HG02759 (cell line): ENCODE data around the gene RBBP6.
"Not testable (repeated sequence)": the region's sequence is repeated elsewhere in the genome, so short reads cannot be mapped to it uniquely, and the experiment has no call there.

Source experiments
- ATAC-seq: cut with Tn5 transposase; IDR thresholded peaks from one replicate; pipeline ENCODE4 v1.9.1; 2021; ENCODE audit warnings: mild to moderate bottlenecking, moderate library complexity; ENCODE audit not compliant: unreplicated experiment

RBBP6 gene

GRCh38 chr16:24555346-24555872, 16.0 kb downstream of the RBBP6 start:
- ATAC-seq: no peak

- ATAC-seq: no peak
Measured at GRCh38 chr16:24562811-24563210, 23.4 kb downstream of the RBBP6 start.

DNA sequence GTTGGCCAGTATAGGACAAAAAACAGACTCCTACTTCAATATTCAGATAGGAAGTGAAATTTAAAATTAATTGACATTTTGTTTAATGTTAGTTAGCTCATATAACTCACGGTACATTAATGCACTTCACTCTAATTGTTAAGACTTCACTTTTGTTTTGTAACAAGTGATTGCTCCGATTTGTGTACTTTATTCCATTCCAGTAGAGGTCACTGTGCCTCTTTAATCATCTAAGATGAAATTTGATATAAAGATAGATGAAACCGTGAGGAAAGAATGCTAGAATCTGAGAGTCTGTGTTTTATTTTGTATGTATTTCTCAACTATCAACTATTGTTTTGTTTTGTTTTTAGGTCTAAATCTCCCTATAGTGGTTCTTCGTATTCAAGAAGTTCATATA, 29.0 kb downstream of the RBBP6 start:
- ATAC-seq: no peak

- no peak for ATAC-seq
Measured at GRCh38 chr16:24571096-24571495, 31.7 kb downstream of the RBBP6 start.

- ATAC-seq: no peak
Measured at GRCh38 chr16:24572069-24572468, 32.7 kb downstream of the RBBP6 start.

- ATAC-seq: no peak
Measured at GRCh38 chr16:24573141-24573540, 33.8 kb downstream of the RBBP6 start.

DNA sequence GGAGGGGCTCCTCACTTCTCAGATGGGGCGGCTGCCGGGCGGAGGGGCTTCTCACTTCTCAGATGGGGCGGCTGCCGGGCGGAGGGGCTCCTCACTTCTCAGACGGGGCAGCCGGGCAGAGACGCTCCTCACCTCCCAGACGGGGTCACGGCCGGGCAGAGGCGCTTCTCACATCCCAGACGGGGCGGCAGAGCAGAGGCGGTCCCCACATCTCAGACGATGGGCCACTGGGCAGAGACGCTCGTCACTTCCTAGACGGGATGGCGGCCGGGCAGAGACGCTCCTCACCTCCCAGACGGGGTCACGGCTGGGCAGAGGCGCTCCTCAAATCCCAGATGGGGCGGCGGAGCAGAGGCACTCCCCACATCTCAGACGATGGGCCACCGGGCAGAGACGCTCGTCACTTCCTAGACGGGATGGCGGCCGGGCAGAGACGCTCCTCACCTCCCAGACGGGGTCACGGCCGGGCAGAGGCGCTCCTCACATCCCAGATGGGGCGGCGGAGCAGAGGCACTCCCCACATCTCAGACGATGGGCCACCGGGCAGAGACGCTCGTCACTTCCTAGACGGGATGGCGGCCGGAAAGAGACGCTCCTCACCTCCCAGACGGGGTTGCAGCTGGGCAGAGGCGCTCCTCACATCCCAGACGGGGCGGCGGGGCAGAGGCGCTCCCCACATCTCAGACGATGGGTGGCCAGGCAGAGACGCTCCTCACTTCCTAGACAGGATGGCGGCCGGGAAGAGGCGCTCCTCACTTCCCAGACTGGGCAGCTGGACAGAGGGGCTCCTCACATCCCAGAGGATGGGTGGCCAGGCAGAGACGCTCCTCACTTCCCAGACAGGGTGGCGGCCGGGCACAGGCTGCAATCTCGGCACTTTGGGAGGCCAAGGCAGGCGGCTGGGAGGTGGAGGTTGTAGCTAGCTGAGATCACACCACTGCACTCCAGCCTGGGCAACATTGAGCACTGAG, 35.4 kb downstream of the RBBP6 start:
- ATAC-seq: not testable (repeated sequence)

GRCh38 chr16:24575791-24576190, 36.4 kb downstream of the RBBP6 start:
- ATAC-seq: not testable (repeated sequence)

DNA sequence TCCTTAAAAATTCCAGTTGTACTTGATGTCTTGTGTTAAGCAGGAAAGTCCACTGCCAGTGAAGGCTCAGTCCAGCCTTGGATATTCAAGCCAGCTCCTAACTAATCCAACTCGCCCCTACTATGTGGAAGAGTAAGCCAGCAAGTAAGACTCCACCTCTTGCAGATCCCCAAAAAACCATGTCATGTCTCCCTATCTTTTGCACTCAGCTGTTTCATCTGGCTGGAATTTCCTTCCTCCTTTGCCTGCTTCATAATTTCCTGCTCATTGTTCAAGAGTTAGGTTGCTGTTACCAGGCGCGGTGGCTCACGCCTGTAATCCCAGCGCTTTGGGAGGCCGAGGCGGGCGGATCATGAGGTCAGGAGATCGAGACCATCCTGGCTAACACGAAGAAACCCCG, 37.8 kb downstream of the RBBP6 start:
- ATAC-seq: no peak

- ATAC-seq: no peak
Measured at GRCh38 chr16:24580665-24581064, 41.3 kb downstream of the RBBP6 start.

- no peak for ATAC-seq
Measured at GRCh38 chr16:24583494-24583893, 44.1 kb downstream of the RBBP6 start.

GRCh38 chr16:24589997-24590396, 50.6 kb downstream of the RBBP6 start:
- no peak for ATAC-seq

- ATAC-seq: no peak
Measured at GRCh38 chr16:24598777-24599437, 59.5 kb downstream of the RBBP6 start.

DNA sequence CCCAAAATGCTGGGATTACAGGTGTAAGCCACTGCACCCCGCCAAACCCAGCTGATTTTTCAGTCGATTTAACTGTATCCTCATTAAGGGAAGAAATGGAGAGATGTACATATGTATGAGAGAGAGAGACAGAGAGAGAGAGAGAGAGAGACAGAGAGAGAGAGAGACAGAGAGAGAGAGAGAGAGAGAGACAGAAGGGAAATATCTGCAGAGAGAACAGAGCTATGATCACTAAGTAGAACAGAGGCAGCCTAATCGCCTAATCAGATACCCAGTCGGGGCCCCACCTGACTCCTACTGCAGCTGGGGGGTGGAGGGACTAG, 70.0 kb downstream of the RBBP6 start:
- no peak for ATAC-seq

DNA sequence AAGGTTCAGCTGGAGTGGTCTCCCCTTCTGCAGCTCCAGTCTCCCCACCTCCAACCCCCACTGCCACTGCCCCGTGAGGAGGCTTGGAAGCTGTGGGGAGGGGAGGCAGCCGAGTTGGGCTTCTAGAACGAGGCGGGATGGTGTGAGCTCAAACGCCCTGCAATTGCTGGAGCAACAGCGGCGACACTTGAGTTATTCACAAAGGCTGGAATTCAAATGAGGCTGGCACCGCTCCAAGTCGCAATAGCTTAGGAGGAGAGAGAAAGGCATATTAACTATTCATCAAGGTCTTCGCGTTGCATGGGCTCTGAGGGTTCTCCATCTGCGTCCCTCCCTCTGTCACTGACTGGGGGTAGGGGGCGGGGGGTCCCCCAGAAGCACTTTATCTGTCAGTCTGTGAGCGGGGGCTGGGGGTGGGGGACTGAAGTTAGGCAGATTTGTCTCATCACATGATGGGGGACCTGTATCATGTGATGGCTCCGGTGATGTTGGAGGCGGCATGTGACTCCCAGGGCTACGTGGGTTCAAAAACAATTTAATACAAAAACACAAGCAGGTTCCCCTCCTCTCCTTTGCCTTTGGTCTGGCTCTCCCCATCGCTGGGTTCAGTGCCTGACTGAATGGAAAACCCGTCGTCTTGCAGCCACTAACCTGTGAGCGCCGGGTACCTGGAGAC, 70.5 kb downstream of the RBBP6 start:
- no peak for ATAC-seq

GRCh38 chr16:24610416-24610755, 71.0 kb downstream of the RBBP6 start:
- ATAC-seq: no peak

GRCh38 chr16:24611310-24611709, 71.9 kb downstream of the RBBP6 start:
- ATAC-seq: no peak

DNA sequence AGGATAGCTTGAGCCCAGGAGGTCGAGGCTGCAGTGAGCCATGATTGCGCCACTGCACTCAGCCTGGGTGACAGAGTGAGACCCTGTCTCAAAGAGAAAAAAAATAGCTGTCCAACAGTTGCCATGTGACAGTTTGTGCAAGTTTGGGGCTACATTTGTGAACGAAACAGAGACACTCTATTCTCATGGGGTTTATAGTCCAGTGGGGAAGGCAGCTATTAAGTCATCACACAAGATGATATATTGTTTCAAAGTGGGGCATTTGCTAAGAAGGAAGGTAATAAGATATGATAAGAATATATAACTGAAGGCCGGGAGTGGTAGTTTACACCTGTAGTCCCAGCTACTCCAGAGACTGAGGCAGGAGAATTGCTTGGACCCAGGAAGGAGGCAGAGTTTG, 73.3 kb downstream of the RBBP6 start:
- ATAC-seq: no peak

DNA sequence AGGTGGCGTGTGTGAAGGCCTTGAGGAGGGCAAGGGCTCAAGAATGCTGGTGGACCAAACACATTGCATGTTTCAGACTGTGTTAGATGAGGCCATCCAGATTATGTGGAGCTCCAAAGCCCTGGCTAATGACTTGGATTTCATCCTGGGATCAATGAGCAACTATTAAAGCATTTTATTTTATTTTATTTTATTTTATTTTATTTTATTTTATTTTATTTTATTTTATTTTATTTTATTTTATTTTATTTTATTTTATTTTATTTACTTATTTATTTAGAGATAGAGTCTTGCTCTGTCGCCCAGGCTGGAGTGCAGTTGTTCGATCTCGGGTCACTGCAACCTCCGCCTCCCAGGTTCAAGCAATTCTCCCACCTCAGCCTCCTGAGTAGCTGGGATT, 73.9 kb downstream of the RBBP6 start:
- not testable (repeated sequence) for ATAC-seq

DNA sequence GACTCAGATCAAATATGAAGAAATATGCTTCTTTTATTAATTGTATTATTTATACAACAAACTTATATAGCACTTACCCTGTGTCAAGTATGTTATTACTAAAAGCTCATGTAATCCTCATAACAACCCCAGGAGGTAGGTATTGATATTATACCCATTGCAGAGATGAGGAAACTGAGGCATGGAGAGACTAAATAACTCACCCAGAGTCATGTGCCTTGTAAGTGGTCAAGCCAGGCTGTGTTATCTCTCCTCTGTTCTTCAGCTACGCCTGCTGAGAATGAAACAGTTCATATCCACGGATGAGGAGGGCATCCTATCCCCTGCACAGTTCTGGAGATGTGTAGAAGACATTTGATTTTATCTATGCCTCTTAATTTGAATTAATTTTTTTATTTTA, 78.1 kb downstream of the RBBP6 start:
- ATAC-seq: no peak
